ENCODE data around the gene SKI. TPM values are rescaled to one million over a fixed set of nuclear protein-coding genes. Genes with fewer than 3 reads are reported as not detected.

SKI gene
- total and polyA plus RNA-seq, 9 of the 15 experiments (the other 6 are each of a cell fraction or from before 2014, with no cell fraction given): 0.10 to 60.5 (median 4.6) TPM

GRCh38 chr1:2289607-2290006 is 61.5 kb downstream of the SKI start:
- no peak overlapping the region for H3K4me3 ChIP-seq
- POLR2A ChIA-PET: interaction anchor here (0.6 to 1.3 kb wide), 2 partner anchors 8 to 20 kb away, joined by 3 to 4 read pairs; no protein-coding TSS in a partner anchor
- H2AFZ ChIP-seq (ENCODE audit: low read depth, low read length): no peak overlapping the region
- no peaks in the 10 kb centered on the region for H3K27me3 ChIP-seq (ENCODE audit: control insufficient read depth in 2 of 2, insufficient read depth in 2 of 2, low read length in 2 of 2)
- H3K27ac ChIP-seq (ENCODE audit: extremely low read depth, low read depth, low read length): no peak overlapping the region
- intact Hi-C loops (cut with micrococcal nuclease) (no loop called here), in situ Hi-C loops (cut with MboI) (no loop called here)
- peaks cover 7% of the 10 kb centered on the region for H3K9me1 ChIP-seq (ENCODE audit: control insufficient read depth, insufficient read depth, low read length)
- WGBS (ENCODE audit: insufficient coverage, low coverage, missing lambda C conversion rate): 54% methylated on average over 2 of the region's 9 CpGs
- FAIRE-seq (no peak), DNase-seq (ENCODE audit: extremely low read depth in 1 of 4, low spot score in 3 of 4) (no peak), ATAC-seq (no peak)
- H3K9me3 ChIP-seq (replicated peaks; ENCODE audit: control insufficient read depth, insufficient read depth, low read depth, low read length): no peaks in the 10 kb centered on the region
- H3K79me2 ChIP-seq (ENCODE audit: control insufficient read depth, insufficient read depth, low read length): peaks cover 79% of the 10 kb centered on the region
- H3K9ac ChIP-seq (ENCODE audit: insufficient read depth in 1 of 2, low read depth in 2 of 2, low read length in 2 of 2): peak overlapping the region in 1 of 2 experiments; percentile 80; a peak in 2 of 4 replicates
- no peak overlapping the region for H3K4me2 ChIP-seq (ENCODE audit: insufficient read depth, low read length)
- peaks cover 16 to 73% of the 10 kb centered on the region in 2 experiments for H3K4me1 ChIP-seq (replicated peaks in 1 of 2; ENCODE audit: control insufficient read depth in 2 of 2, insufficient read depth in 2 of 2, low read length in 2 of 2)
- H3K36me3 ChIP-seq (ENCODE audit: control insufficient read depth, insufficient read depth, low read length): 0 out of 3 replicates have a peak, but pooled peaks cover 2% of the 10 kb centered on the region
- BruUV-seq (replicated peaks): no TSS peak
- H4K20me1 ChIP-seq (replicated peaks; ENCODE audit: control insufficient read depth, insufficient read depth, low read length): peaks cover 27% of the 10 kb centered on the region
- CTCF ChIA-PET (ENCODE audit: low intra/inter-chr PET ratio): no interaction called here
- TF ChIP-seq MTA2 (IDR thresholded peaks at IDR 0.05; ENCODE audit: low read depth) (no peak), NFE2 (IDR thresholded peaks at IDR 0.05; ENCODE audit: low read depth) (no peak), ZNF121 (CRISPR knock-in tag; conservative IDR thresholded peaks at IDR 0.05) (no peak), ZNF134 (CRISPR knock-in tag; conservative IDR thresholded peaks at IDR 0.05) (peak; percentile 51), MAX (CRISPR knock-in tag; IDR thresholded peaks at IDR 0.05) (0 out of 2 replicates have a peak, but pooled peaks have one; percentile 13), LEF1 (IDR thresholded peaks at IDR 0.05) (no peak), ATF7 (IDR thresholded peaks at IDR 0.05) (no peak)

Measured in K562 (cell line).